Body of pancreas (tissue), 4 donors: ENCODE measurements around the gene PRKAB2.

Source experiments
- CTCF ChIP-seq, 7 experiments: fragments of 450-650 bp in 4 of 7; fragments of 200-600 bp in 3 of 7; sonication (generic) in 3 of 7; IDR thresholded peaks; one replicate each; pipeline ENCODE4 v1.5.1; 2016 to 2019; ENCODE audit warnings: antibody characterized with exemption in 7 of 7
- POLR2A ChIP-seq, 3 donors: fragments of 450-650 bp; IDR thresholded peaks; one replicate each; pipeline ENCODE4 v1.6.1; 2016; ENCODE audit warnings: antibody characterized with exemption in 3 of 3, mild to moderate bottlenecking in 2 of 3

GRCh38 chr1:147202576-147202975 is 30.3 kb upstream of the PRKAB2 start:
- no peak for TF ChIP-seq POLR2A (IDR thresholded peaks at IDR 0.05)
- no peak for TF ChIP-seq CTCF (IDR thresholded peaks at IDR 0.05)
